ENCODE measurements around the gene VSTM2B. TPM values are rescaled to one million over a fixed set of nuclear protein-coding genes. Genes with fewer than 3 reads are reported as not detected.

VSTM2B gene
- total RNA-seq, 1 experiment from 2014 or later, result not detected

GRCh38 chr19:29567366-29567915 is 41.6 kb downstream of the VSTM2B start:
- ChIA-PET POLR2A (ENCODE audit: unreplicated experiment) (no interaction called here), CTCF (no interaction called here)
- no peak for DNase-seq
- H2AFZ ChIP-seq, result no peak overlapping the region
- H3K27ac ChIP-seq, result no peak overlapping the region
- no peaks in the 10 kb centered on the region for H3K79me2 ChIP-seq (ENCODE audit: low read depth)
- H3K27me3 ChIP-seq (ENCODE audit: insufficient read depth, low read depth), result peaks cover 78% of the 10 kb centered on the region
- no peaks in the 10 kb centered on the region for H4K20me1 ChIP-seq (ENCODE audit: insufficient read depth)
- intact Hi-C loops (cut with micrococcal nuclease; ENCODE audit: unreplicated experiment), result no loop called here
- H3F3A ChIP-seq (ENCODE audit: insufficient read depth, low read depth), result no peaks in the 10 kb centered on the region
- H3K4me1 ChIP-seq (replicated peaks; ENCODE audit: insufficient read depth), result no peaks in the 10 kb centered on the region
- no peaks in the 10 kb centered on the region for H3K9me3 ChIP-seq (ENCODE audit: insufficient read depth, low read depth)
- no peak overlapping the region for H3K4me2 ChIP-seq
- no peaks in the 10 kb centered on the region for H3K9me2 ChIP-seq (ENCODE audit: insufficient read depth)
- H3K4me3 ChIP-seq, result no peak overlapping the region
- TF ChIP-seq EZH2 (IDR thresholded peaks at IDR 0.05; ENCODE audit: low read depth) (no peak), CTCF (conservative IDR thresholded peaks at IDR 0.05) (no peak)
- H3K36me3 ChIP-seq (ENCODE audit: low read depth), result no peaks in the 10 kb centered on the region
- BruUV-seq (replicated peaks), result no TSS peak

- TF ChIP-seq CTCF (conservative IDR thresholded peaks at IDR 0.05), result no peak
- TF ChIP-seq EZH2 (IDR thresholded peaks at IDR 0.05; ENCODE audit: low read depth), result no peak
- Histone ChIP-seq H3K9me2 (ENCODE audit: insufficient read depth) (no peaks in the 10 kb centered on the region), H3K4me2 (no peak overlapping the region), H3K4me1 (replicated peaks; ENCODE audit: insufficient read depth) (no peaks in the 10 kb centered on the region), H3K27ac (no peak overlapping the region), H3K27me3 (ENCODE audit: insufficient read depth, low read depth) (peaks cover 78% of the 10 kb centered on the region), H3K79me2 (ENCODE audit: low read depth) (no peaks in the 10 kb centered on the region), H2AFZ (no peak overlapping the region), H3K9me3 (ENCODE audit: insufficient read depth, low read depth) (no peaks in the 10 kb centered on the region), H3F3A (ENCODE audit: insufficient read depth, low read depth) (no peaks in the 10 kb centered on the region), H4K20me1 (ENCODE audit: insufficient read depth) (no peaks in the 10 kb centered on the region), H3K4me3 (no peak overlapping the region), H3K36me3 (ENCODE audit: low read depth) (no peaks in the 10 kb centered on the region)
- BruUV-seq (replicated peaks), result no TSS peak
- ChIA-PET CTCF (no interaction called here), POLR2A (ENCODE audit: unreplicated experiment) (no interaction called here)
- intact Hi-C loops (cut with micrococcal nuclease; ENCODE audit: unreplicated experiment), result no loop called here
- DNase-seq, result no peak
Observed at GRCh38 chr19:29568036-29569025, 42.5 kb downstream of the VSTM2B start.

GRCh38 chr19:29569038-29569911 is 43.5 kb downstream of the VSTM2B start:
- Histone ChIP-seq H3K4me1 (replicated peaks; ENCODE audit: insufficient read depth) (no peaks in the 10 kb centered on the region), H3K79me2 (ENCODE audit: low read depth) (no peaks in the 10 kb centered on the region), H3K4me3 (no peak overlapping the region), H3K27me3 (ENCODE audit: insufficient read depth, low read depth) (peaks cover 80% of the 10 kb centered on the region), H3K9me2 (ENCODE audit: insufficient read depth) (no peaks in the 10 kb centered on the region), H3K27ac (no peak overlapping the region), H3K36me3 (ENCODE audit: low read depth) (no peaks in the 10 kb centered on the region), H3K9me3 (ENCODE audit: insufficient read depth, low read depth) (no peaks in the 10 kb centered on the region), H2AFZ (no peak overlapping the region), H4K20me1 (ENCODE audit: insufficient read depth) (no peaks in the 10 kb centered on the region), H3K4me2 (no peak overlapping the region), H3F3A (ENCODE audit: insufficient read depth, low read depth) (no peaks in the 10 kb centered on the region)
- ChIA-PET POLR2A (ENCODE audit: unreplicated experiment) (interaction anchor here (0.5 kb wide), 1 partner anchor 669 kb away, joined by 3 read pairs; no protein-coding TSS in a partner anchor), CTCF (no interaction called here)
- DNase-seq, result no peak
- intact Hi-C loops (cut with micrococcal nuclease; ENCODE audit: unreplicated experiment), result no loop called here
- BruUV-seq (replicated peaks), result no TSS peak
- no peak for TF ChIP-seq CTCF (conservative IDR thresholded peaks at IDR 0.05)
- no peak for TF ChIP-seq EZH2 (IDR thresholded peaks at IDR 0.05; ENCODE audit: low read depth)
